GM19397 (cell line): Measurements from ENCODE around the gene CLHC1.
"Not testable (repeated sequence)": the region's sequence is repeated elsewhere in the genome, so short reads cannot be mapped to it uniquely, and the experiment has no call there.

Experiments
- ATAC-seq: cut with Tn5 transposase; IDR thresholded peaks from one replicate; pipeline ENCODE4 v1.9.1; 2021; ENCODE audit warnings: mild to moderate bottlenecking, moderate library complexity; ENCODE audit not compliant: unreplicated experiment

CLHC1 gene

DNA sequence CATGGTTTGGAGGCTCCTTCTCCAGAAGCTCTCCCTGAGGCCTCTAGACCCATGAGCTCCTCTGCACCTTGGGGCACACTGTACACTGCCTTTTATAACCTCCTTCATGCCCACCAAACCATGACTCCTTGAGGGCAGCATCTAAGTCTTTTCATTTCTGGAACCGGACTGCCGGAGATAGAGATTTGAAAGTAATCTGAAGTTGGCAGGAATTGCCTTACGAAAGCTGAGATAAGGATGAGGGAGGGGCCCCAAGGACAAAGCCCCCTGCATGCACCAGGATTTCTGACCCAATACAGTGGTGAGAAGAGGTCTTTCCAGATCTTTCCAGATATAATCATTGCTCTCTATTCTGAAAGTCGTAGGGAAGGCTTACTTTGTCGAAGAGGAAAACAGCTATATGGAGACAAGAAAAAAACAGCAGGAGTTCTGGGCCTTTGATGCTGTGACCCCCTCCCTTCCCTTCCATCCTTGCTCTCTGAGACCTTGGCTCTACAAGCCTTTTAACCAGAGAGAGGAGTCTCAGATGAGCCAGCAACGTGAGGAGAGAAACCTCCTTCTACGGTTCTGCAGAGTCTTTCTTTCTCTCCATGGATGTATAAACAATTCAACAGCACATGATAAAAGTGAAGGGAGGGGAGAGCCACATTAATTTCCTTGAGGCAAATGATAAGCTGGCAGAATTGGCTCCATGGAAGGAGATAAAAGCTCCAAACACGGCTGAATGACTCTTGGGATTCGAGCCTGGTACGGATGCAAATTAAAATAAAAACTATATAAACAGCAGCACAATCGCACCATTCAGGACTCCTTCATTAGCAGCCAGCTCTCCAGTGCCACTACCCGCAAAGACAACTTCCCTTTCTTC is 93.8 kb downstream of the CLHC1 start:
- no peak for ATAC-seq

DNA sequence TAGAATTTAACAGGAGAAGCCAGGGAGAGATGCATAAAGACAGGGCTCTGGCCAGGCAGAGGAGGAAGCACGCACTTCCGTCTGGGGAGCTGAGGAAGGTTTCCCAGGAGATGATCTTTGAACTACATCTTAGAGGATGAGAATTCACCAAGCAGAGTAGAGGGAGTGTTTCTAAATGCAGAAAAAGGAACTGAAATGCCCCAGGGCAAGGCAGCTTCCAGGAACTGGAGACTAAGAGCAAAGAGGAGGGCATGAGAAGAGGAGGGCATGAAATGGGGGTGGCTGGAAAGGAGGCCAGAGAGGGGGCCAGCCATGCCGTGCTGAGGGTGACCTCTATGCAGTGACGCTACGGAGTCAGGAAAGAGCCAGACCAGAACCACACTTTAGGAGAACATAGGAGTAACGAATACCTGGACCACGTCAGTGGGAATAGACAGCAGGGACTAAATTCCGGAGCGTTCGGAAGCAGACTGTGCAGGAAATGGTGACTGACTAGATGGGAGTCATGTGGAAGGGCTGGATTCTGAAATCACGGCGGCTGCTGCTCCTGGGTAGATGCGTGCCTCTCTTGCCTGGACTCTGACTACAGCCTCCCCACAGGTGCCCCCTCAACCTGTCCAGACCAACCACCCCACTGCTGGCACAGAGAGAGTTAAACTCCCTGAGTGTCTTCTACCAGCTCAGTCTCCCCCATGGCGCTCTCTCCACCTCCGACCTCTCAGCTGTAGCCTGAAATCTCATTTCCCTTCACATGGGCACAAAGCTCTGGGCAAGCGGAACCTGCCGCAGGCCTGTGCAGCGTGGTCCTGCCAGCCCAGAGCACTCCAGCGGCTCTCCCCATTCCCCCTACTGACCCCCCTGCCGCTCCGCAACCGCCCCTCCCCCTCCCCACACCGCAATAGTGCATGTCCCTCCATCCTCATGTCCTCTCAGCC is 94.8 kb downstream of the CLHC1 start:
- no peak for ATAC-seq

DNA sequence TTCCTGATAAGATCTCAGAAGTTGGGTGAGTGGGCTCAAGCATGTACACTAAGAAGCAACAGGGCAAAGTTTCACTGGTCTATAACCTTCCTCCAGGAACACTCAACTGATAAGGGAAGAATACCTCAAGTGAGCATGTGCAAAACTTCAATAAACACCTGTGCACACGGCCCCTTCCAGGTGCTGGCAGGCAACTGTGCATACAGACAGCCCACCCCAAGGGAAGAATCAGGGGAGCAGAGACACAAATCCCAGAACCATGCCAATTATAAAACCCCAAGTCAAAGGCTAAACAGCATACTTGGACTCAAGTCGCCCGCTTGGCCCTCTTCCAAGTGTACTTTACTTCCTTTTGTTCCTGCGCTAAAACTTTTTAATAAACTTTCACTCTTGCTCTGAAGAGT is 96.0 kb downstream of the CLHC1 start:
- no peak for ATAC-seq

DNA sequence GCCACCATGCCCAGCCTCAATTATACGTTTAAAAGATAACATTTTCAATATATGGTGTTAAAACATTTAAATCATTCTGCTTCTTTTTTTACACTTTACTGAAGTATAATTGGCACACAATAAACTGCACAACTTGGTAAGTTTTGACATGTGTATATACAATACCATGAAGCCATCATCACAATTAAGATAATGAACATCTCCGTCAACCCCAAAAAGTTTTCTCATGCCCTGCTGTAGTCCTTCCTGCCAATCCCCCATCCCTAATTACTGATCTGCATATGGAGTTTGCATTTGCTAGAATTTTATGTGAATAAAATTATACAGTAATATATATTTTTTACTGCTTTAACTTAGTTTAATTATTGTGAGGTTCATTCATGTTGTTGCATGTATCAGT is 96.6 kb downstream of the CLHC1 start:
- ATAC-seq = no peak

DNA sequence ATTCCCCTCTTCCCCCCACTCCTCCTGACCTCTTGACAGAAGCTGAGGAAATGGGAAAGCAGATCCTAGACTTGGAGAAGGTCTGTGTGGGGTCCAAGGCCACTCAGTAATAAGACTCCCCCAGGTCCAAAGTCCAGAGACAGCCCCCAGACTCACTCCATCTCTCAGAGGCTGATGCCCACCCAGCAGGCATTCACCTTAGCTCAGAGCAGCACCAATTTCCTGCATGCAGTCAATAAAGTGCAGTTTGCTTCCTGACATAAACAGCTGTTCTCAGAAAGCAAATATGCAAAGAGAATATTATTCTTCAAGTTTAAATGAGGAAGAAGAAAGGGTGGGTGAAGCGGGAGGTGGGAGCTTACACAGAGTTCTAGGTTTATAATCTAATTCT is 97.8 kb downstream of the CLHC1 start:
- no peak for ATAC-seq

DNA sequence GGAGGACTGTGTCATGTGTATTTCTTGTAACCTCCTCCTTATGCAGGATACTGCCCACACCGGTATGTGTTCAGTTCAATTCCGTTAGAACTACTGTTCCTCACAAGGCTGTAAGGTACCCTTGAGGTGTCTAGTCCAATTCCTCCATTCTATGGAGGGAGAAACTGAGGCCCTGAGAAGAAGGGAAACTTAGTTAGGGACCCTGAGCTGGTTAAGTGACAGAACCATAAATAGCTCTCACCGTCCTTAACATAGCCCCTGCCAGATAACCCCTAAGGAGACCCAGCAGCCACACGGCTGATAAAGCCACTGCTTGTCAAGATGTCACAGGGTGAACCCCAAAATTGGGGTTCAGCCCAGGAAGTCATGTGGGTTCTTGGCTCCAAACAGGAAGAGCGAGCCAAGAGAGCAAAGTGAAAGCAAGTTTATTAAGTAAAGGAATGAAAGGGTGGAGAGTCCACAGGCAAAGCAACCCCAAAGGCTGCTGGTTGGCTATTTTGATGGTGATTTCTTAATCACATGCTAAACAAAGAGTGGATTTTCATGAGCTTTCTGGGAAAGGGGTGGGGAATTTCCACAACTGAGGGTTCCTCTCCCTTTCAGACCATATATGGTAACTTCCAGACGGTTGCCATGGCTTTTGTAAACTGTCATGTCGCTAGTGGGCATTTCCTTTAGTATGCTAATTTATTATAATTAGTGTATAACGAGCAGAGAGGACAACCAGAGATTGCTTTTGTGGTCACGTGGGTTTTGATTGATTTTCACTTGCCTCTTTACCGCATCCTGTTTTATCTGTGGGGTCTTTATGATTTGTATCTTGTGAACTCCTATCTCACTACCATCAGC is 98.4 kb downstream of the CLHC1 start:
- ATAC-seq = peak; percentile 69

DNA sequence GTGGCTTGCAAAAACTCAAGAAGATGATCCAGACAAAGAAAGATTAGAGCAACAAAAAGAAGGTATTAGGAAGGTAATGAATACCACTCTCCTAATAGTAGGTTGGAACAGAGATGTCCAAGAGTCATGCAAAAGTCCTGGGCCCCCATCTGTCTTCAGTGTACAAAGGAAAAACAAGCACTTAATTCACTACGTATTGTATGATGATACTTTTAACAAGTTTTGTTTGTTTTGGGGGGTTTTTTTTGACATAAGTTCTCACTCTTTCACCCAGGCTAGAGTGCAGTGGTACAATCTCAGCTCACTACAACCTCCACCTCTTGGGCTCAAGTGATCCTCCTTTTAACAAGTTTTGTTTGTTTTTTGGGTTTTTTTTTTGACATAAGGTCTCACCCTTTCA is 101.2 kb downstream of the CLHC1 start:
- no peak for ATAC-seq

DNA sequence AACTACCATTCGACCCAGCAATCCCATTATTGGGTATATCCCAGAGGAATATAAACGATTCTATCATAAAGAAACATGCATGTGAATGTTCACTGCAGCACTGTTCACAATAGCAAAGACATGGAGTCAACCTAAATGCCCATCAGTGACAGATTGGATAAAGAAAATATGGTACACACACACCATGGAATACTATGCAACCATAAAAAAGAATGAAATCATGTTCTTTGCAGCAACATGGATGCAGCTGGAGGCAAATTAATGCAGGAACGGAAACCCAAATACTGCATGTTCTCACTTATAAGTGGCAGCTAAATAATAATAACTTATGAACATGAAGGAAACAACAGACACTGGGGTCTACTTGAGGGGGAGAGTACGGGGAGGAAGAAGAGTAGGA is 105.5 kb downstream of the CLHC1 start:
- ATAC-seq = not testable (repeated sequence)
